Loucy (cell line): ENCODE data around the gene KLF16.

ENCODE experiments used
- H2AFZ ChIP-seq: fragments of 200-600 bp; sonication (generic); 2 replicates; pipeline ENCODE4 v1.6.0; 2016; ENCODE audit warnings: antibody characterized with exemption, mild to moderate bottlenecking, low read length, moderate library complexity
- H3F3A ChIP-seq: fragments of 200-600 bp; 2 replicates; pipeline ENCODE4 v1.6.0; 2016; ENCODE audit warnings: antibody characterized with exemption, low read depth, mild to moderate bottlenecking
- H3K27me3 ChIP-seq: fragments of 200-600 bp; sonication (generic); 2 replicates; pipeline ENCODE4 v1.6.1; 2014; ENCODE audit warnings: low read length, mild to moderate bottlenecking; ENCODE audit not compliant: insufficient read depth, poor library complexity, severe bottlenecking
- H3K36me3 ChIP-seq: fragments of 200-600 bp; sonication (generic); 2 replicates; pipeline ENCODE4 v1.6.1; 2016; ENCODE audit warnings: low read length; ENCODE audit not compliant: insufficient read depth
- H3K4me1 ChIP-seq: fragments of 200-600 bp; sonication (generic); 2 replicates; pipeline ENCODE4 v1.5.1; 2014; ENCODE audit warnings: low read length, mild to moderate bottlenecking; ENCODE audit not compliant: insufficient read depth, poor library complexity, severe bottlenecking
- H3K4me2 ChIP-seq: fragments of 200-600 bp; sonication (generic); 2 replicates; pipeline ENCODE4 v1.6.0; 2014; ENCODE audit warnings: antibody characterized with exemption, low read length, low read depth, mild to moderate bottlenecking; ENCODE audit not compliant: poor library complexity, severe bottlenecking
- H3K4me3 ChIP-seq: fragments of 200-600 bp; sonication (generic); 2 replicates; pipeline ENCODE4 v1.5.1; 2014; ENCODE audit warnings: low read length, mild to moderate bottlenecking, mixed read lengths; ENCODE audit not compliant: poor library complexity, severe bottlenecking
- H3K79me2 ChIP-seq: fragments of 200-600 bp; sonication (generic); 2 replicates; pipeline ENCODE4 v1.6.1; 2014; ENCODE audit warnings: low read length; ENCODE audit not compliant: insufficient read depth
- H3K9ac ChIP-seq: fragments of 200-600 bp; sonication (generic); 2 replicates; pipeline ENCODE4 v1.6.0; 2014; ENCODE audit warnings: mild to moderate bottlenecking, low read depth, low read length, moderate library complexity; ENCODE audit not compliant: poor library complexity, severe bottlenecking
- H3K9me2 ChIP-seq: fragments of 200-600 bp; sonication (generic); replicated peaks from 2 replicates; pipeline ENCODE4 v1.6.1; 2016; ENCODE audit warnings: low read depth, low read length, mixed read lengths
- H3K9me3 ChIP-seq: fragments of 200-600 bp; sonication (generic); 2 replicates; pipeline ENCODE4 v1.6.1; 2014; ENCODE audit warnings: mild to moderate bottlenecking, antibody characterized with exemption, low read length, low read depth; ENCODE audit not compliant: insufficient read depth
- H4K20me1 ChIP-seq: fragments of 200-600 bp; sonication (generic); 2 replicates; pipeline ENCODE4 v1.6.0; 2014; ENCODE audit warnings: antibody characterized with exemption, low read length, mild to moderate bottlenecking; ENCODE audit not compliant: insufficient read depth, poor library complexity, severe bottlenecking
- EZH2phosphoT487 ChIP-seq: fragments of 200-600 bp; IDR thresholded peaks from 2 replicates; pipeline ENCODE4 v1.6.1; 2018; ENCODE audit warnings: antibody characterized with exemption, mild to moderate bottlenecking, moderate library complexity, borderline replicate concordance
- TF ChIP-seq, protein P1 (sequence below): fragments of 200-600 bp; sonication (generic); conservative IDR thresholded peaks from 2 replicates; pipeline ENCODE4 v1.5.1; 2014; ENCODE audit warnings: mild to moderate bottlenecking, antibody characterized with exemption, low read length

Gene KLF16

DNA sequence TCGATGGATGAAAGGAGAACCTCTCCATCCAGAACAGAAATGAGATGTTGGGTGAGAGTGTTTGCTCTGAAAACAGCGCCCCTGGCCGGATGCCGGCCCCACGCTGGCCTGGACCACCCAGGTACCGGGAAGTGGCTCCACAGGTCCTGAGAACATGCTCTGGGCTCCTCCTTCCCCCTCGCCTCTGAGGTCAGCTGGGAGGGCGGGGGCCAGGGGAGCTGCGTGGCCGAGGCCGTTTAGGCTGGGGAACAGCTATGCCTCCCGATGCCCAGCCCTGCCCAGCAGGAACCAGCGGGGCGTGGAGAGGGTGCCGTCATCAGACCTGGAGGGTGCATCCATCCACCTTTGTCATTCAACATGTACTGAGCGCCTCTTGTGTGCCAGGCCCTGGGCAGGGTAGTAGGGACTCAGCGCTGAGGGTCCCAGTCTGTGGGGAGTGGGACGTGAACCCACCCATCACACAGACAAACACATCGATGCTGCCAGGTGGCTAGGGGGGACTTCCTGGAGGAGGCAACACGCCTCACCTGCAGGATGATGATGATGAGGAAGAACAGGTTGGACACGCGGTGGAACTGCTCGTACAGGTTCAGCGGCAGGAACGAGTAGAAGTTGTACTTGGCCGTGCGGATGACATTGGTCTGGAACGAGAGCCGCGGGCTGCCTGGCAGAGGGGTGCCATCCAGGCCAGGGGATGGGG is 55.5 kb downstream of the KLF16 start:
- H3K27me3 ChIP-seq = no peaks in the 10 kb centered on the region
- no peaks in the 10 kb centered on the region for H3K9me3 ChIP-seq
- H3F3A ChIP-seq = no peaks in the 10 kb centered on the region
- H3K79me2 ChIP-seq = peaks cover 16% of the 10 kb centered on the region; the same call in 1 of the 2 replicates
- H3K9me2 ChIP-seq = no peaks in the 10 kb centered on the region
- no peaks in the 10 kb centered on the region for H4K20me1 ChIP-seq
- H3K4me3 ChIP-seq = no peak overlapping the region
- H3K9ac ChIP-seq = no peak overlapping the region
- H2AFZ ChIP-seq = no peak overlapping the region
- peaks cover 9% of the 10 kb centered on the region; the same call in 1 of the 2 replicates for H3K36me3 ChIP-seq
- H3K4me1 ChIP-seq = peaks cover 14% of the 10 kb centered on the region
- TF ChIP-seq EZH2phosphoT487 = no peak
- TF ChIP-seq, protein P1, sequence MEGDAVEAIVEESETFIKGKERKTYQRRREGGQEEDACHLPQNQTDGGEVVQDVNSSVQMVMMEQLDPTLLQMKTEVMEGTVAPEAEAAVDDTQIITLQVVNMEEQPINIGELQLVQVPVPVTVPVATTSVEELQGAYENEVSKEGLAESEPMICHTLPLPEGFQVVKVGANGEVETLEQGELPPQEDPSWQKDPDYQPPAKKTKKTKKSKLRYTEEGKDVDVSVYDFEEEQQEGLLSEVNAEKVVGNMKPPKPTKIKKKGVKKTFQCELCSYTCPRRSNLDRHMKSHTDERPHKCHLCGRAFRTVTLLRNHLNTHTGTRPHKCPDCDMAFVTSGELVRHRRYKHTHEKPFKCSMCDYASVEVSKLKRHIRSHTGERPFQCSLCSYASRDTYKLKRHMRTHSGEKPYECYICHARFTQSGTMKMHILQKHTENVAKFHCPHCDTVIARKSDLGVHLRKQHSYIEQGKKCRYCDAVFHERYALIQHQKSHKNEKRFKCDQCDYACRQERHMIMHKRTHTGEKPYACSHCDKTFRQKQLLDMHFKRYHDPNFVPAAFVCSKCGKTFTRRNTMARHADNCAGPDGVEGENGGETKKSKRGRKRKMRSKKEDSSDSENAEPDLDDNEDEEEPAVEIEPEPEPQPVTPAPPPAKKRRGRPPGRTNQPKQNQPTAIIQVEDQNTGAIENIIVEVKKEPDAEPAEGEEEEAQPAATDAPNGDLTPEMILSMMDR = no peak
- no peak overlapping the region for H3K4me2 ChIP-seq

DNA sequence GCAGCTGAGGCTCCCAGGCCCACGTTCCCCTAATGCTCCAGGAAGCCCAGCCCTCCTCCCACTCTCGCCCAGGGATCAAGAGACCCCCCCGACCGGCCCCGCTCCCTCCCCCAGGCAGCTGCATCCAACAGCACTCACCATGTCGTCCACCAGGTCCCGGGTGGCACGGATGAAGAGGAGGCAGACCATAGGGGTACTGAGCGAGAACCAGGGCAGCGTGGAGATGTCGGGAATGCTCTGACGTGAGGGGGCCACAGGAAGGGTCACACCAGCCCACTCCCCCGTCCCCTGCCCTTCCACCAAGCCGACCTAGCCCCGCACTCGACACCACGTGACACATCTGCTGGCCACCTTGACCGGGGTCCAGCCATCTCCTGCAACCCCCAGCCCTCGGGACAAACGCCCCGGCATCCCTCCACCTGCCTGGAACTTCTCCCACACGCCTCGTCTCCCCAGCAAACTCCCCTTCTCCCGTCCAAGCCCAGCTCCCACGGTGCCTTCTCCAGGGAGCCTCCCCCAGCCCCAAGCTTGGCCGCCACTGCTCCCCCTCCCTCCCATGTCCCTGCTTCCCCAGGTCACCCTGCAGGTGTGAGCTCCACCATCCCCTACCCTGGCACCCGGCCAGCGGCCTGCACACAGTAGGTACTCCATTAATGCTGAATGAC is 56.2 kb downstream of the KLF16 start:
- TF ChIP-seq, protein P1 = no peak
- TF ChIP-seq EZH2phosphoT487 = no peak
- Histone ChIP-seq H3K79me2 (peaks cover 16% of the 10 kb centered on the region; the same call in 1 of the 2 replicates), H2AFZ (no peak overlapping the region), H4K20me1 (no peaks in the 10 kb centered on the region), H3F3A (no peaks in the 10 kb centered on the region), H3K4me2 (no peak overlapping the region), H3K9me2 (no peaks in the 10 kb centered on the region), H3K36me3 (peaks cover 9% of the 10 kb centered on the region; the same call in 1 of the 2 replicates), H3K9ac (no peak overlapping the region), H3K4me3 (no peak overlapping the region), H3K9me3 (no peaks in the 10 kb centered on the region), H3K27me3 (no peaks in the 10 kb centered on the region), H3K4me1 (peaks cover 14% of the 10 kb centered on the region)

DNA sequence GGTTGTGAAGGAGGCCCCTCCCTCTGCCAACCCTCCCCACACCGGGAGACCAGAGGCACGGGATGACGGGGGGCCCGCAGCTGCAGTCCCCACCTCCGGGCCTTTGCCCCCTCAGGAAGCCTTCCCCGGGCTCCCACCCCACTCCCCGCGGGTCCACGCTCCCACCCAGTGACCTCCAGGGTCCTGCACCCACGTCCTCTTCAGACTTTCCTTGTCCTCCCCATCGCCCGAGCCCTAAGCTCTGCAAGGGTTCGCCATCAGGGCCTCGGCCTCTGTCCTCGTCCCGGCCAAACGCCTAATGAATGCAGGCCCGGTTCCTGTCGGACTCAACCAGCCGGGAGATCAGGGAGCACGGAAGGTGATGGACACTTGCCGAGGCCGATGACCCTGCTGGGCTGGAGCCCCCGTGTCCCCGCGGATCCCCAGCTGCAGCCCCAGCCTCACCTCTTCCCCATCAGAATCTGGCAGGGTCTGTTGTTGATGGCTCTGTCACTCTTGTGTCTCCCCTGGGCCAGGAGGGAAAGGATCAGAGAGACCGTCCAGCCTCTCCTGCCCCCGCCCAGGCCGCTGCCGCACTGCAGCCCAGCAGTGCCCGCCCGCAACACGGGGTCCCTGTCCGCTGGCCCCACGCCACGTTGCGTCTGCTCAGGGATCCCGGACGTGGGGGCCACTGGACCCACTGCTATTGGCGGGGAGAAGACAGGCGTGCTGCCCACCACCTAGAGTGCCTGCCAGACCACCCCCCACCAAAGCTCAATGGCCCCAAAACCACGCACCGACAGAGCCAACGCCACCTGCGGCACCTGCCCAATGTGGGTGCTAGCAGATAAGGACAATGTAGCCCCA is 57.0 kb downstream of the KLF16 start:
- Histone ChIP-seq H3K27me3 (no peaks in the 10 kb centered on the region), H3K4me2 (no peak overlapping the region), H3F3A (no peaks in the 10 kb centered on the region), H2AFZ (no peak overlapping the region), H3K9ac (no peak overlapping the region), H3K79me2 (peaks cover 10% of the 10 kb centered on the region; the same call in 1 of the 2 replicates), H3K9me2 (no peaks in the 10 kb centered on the region), H3K36me3 (peaks cover 9% of the 10 kb centered on the region; the same call in 1 of the 2 replicates), H4K20me1 (no peaks in the 10 kb centered on the region), H3K4me1 (peaks cover 11% of the 10 kb centered on the region), H3K9me3 (no peaks in the 10 kb centered on the region), H3K4me3 (no peak overlapping the region)
- no peak for TF ChIP-seq EZH2phosphoT487
- TF ChIP-seq, protein P1 = no peak
